Vagina (tissue), 2 donors: ENCODE results near the gene OR4F15.
"Not testable (repeated sequence)": the region's sequence is repeated elsewhere in the genome, so short reads cannot be mapped to it uniquely, and the experiment has no call there.

Experiments used
- CTCF ChIP-seq, 3 experiments: fragments of 450-650 bp in 2 of 3; fragments of 200-600 bp in 1 of 3; sonication (generic) in 1 of 3; IDR thresholded peaks; one replicate each; pipeline ENCODE4 v1.5.1; 2017 to 2019; ENCODE audit warnings: antibody characterized with exemption in 3 of 3, mild to moderate bottlenecking in 2 of 3, moderate library complexity in 2 of 3
- POLR2A ChIP-seq, 2 donors: fragments of 450-650 bp; IDR thresholded peaks; one replicate each; pipeline ENCODE4 v1.6.1; 2017; ENCODE audit warnings: antibody characterized with exemption in 2 of 2, mild to moderate bottlenecking in 2 of 2, moderate library complexity in 2 of 2
- POLR2AphosphoS5 ChIP-seq, 2 donors: sonication (generic); formaldehyde crosslinking; IDR thresholded peaks; one replicate each; pipeline ENCODE4 v1.9.0; 2017; ENCODE audit warnings: antibody characterized with exemption in 2 of 2, mild to moderate bottlenecking in 2 of 2, low read depth in 1 of 2; ENCODE audit not compliant: insufficient read depth in 1 of 2

DNA sequence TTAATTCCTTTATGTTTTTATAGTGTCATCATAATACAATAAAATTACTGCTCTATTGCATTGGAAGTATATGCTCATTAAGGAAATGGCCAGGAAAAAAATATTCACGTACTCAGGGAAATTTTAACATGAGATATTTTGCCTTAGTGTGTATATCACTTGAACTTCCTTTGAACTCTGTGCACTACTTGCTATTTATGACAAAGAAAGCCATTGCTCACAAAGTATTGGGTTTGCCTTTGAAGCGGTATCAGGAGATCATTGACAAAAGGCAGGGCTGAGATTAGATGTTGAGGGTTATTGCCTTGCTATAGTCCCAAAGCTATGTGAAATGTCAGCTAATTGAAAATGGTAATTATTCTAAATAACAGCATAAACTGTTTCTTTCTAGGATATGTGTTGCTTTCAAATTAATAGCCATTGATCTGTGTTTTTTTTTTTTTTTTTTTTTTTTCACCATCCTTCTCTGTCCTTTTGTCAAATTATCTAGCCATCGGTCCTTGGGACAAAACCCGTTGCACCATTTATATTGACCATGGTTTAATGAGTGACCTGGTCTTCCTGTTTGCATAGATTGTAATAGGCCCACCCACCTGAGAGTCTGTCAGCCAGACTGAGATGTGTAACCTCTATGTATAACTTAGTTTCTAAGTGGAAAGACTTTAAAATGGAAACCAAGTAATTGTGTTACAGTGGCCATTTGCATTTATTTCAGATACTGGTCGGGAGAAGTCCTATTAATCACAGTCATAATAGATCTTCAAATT lies 23.3 kb upstream of the OR4F15 start:
- not testable (repeated sequence) for TF ChIP-seq POLR2A (IDR thresholded peaks at IDR 0.05); CTCF (IDR thresholded peaks at IDR 0.05); POLR2AphosphoS5 (IDR thresholded peaks at IDR 0.05; ENCODE audit: insufficient read depth in 1 of 2, low read depth in 1 of 2)
